ENCODE data around the gene EMD. TPM values are rescaled to one million over a fixed set of nuclear protein-coding genes. Genes with fewer than 3 reads are reported as not detected.
A peak's percentile ranks its signal among the peaks of the same experiment; 100 is the strongest.

EMD gene
- total RNA-seq, 1 donor from 2014 or later, result 16.1 TPM

- DNase-seq (ENCODE audit: low read depth), result peak; percentile 39
- H3K27me3 ChIP-seq (ENCODE audit: control insufficient read depth, insufficient read depth, low read length), result no peaks in the 10 kb centered on the region
- no peak for FAIRE-seq
- TF ChIP-seq CTCF (IDR thresholded peaks at IDR 0.05; ENCODE audit: insufficient read depth, low read length, severe bottlenecking), result no peak
- peaks cover 11% of the 10 kb centered on the region for H3K36me3 ChIP-seq (ENCODE audit: control insufficient read depth, insufficient read depth, low read length)
- no peak overlapping the region for H3K4me3 ChIP-seq (ENCODE audit: low read depth, low read length)
Measured at GRCh38 chrX:154401045-154401799, 22.1 kb downstream of the EMD start.

GRCh38 chrX:154401918-154402621, 23.0 kb downstream of the EMD start:
- no peak overlapping the region for H3K4me3 ChIP-seq (ENCODE audit: low read depth, low read length)
- H3K36me3 ChIP-seq (ENCODE audit: control insufficient read depth, insufficient read depth, low read length), result peaks cover 11% of the 10 kb centered on the region
- FAIRE-seq (no peak), DNase-seq (ENCODE audit: low read depth) (peak; percentile 68)
- no peak for TF ChIP-seq CTCF (IDR thresholded peaks at IDR 0.05; ENCODE audit: insufficient read depth, low read length, severe bottlenecking)
- H3K27me3 ChIP-seq (ENCODE audit: control insufficient read depth, insufficient read depth, low read length), result no peaks in the 10 kb centered on the region

GRCh38 chrX:154402622-154403127, 23.6 kb downstream of the EMD start:
- no peak for TF ChIP-seq CTCF (IDR thresholded peaks at IDR 0.05; ENCODE audit: insufficient read depth, low read length, severe bottlenecking)
- Histone ChIP-seq H3K27me3 (ENCODE audit: control insufficient read depth, insufficient read depth, low read length) (no peaks in the 10 kb centered on the region), H3K4me3 (ENCODE audit: low read depth, low read length) (no peak overlapping the region), H3K36me3 (ENCODE audit: control insufficient read depth, insufficient read depth, low read length) (peaks cover 11% of the 10 kb centered on the region)
- FAIRE-seq (no peak), DNase-seq (ENCODE audit: low read depth) (no peak)

- DNase-seq (ENCODE audit: low read depth), result no peak
- Histone ChIP-seq H3K4me3 (ENCODE audit: low read depth, low read length) (no peak overlapping the region), H3K36me3 (ENCODE audit: control insufficient read depth, insufficient read depth, low read length) (peaks cover 11% of the 10 kb centered on the region), H3K27me3 (ENCODE audit: control insufficient read depth, insufficient read depth, low read length) (no peaks in the 10 kb centered on the region)
- no peak for TF ChIP-seq CTCF (IDR thresholded peaks at IDR 0.05; ENCODE audit: insufficient read depth, low read length, severe bottlenecking)
- FAIRE-seq, result no peak
Measured at GRCh38 chrX:154403192-154403591, 24.1 kb downstream of the EMD start.

GRCh38 chrX:154403858-154404257, 24.8 kb downstream of the EMD start:
- no peak for TF ChIP-seq CTCF (IDR thresholded peaks at IDR 0.05; ENCODE audit: insufficient read depth, low read length, severe bottlenecking)

More at GRCh38 chrX:154403858-154404257, 24.8 kb downstream of the EMD start:
- no peak for DNase-seq (ENCODE audit: low read depth)
- Histone ChIP-seq H3K4me3 (ENCODE audit: low read depth, low read length) (no peak overlapping the region), H3K36me3 (ENCODE audit: control insufficient read depth, insufficient read depth, low read length) (peaks cover 10% of the 10 kb centered on the region), H3K27me3 (ENCODE audit: control insufficient read depth, insufficient read depth, low read length) (no peaks in the 10 kb centered on the region)
- FAIRE-seq, result no peak
